CD4-positive, alpha-beta memory T cell (primary cell): ENCODE results near the gene VPS35L. TPM values are rescaled to one million over a fixed set of nuclear protein-coding genes. Genes with fewer than 3 reads are reported as not detected.
A peak's percentile ranks its signal among the peaks of the same experiment; 100 is the strongest.

Experiments
- CTCF ChIA-PET: fragments of 350-600 bp; sonication (Branson Sonifier 250); formaldehyde crosslinking; loops from one replicate; lab custom pipeline; 2021; ENCODE audit warnings: inconsistent platforms; ENCODE audit not compliant: partially characterized antibody; lab: Charles Lee
- POLR2A ChIA-PET: fragments of 350-600 bp; sonication (Branson Sonifier 250); formaldehyde crosslinking; loops from one replicate; lab custom pipeline; 2021; ENCODE audit not compliant: partially characterized antibody; lab: Charles Lee
- DNase-seq, 5 donors: peaks; one replicate each; pipeline versions ENCODE4 v3.0.0 to v3.0.0-alpha.2; 2020 to 2022; ENCODE audit warnings: mixed read lengths in 1 of 5
- H3K27ac ChIP-seq: one replicate; pipeline ENCODE4 v1.7.0; 2013; ENCODE audit warnings: low read depth, low read length
- H3K27me3 ChIP-seq: 2 replicates; pipeline ENCODE4 v1.7.0; 2013; ENCODE audit warnings: mild to moderate bottlenecking, low read length, moderate library complexity; ENCODE audit not compliant: insufficient read depth
- H3K36me3 ChIP-seq: 2 replicates; pipeline ENCODE4 v1.7.0; 2013; ENCODE audit warnings: mild to moderate bottlenecking, low read length, moderate library complexity; ENCODE audit not compliant: insufficient read depth
- H3K4me1 ChIP-seq: 2 replicates; pipeline ENCODE4 v1.7.0; 2013; ENCODE audit warnings: mild to moderate bottlenecking, low read length, moderate library complexity; ENCODE audit not compliant: insufficient read depth
- H3K4me3 ChIP-seq, 2 donors: one replicate each; pipeline ENCODE4 v1.7.0; 2013; ENCODE audit warnings: low read length in 2 of 2, mild to moderate bottlenecking in 1 of 2
- H3K9me3 ChIP-seq, 2 donors: one replicate each; pipeline ENCODE4 v1.7.0; 2013; ENCODE audit warnings: low read length in 2 of 2, control low read depth in 1 of 2; ENCODE audit not compliant: control insufficient read depth in 1 of 2
- H3K27ac Mint-ChIP-seq, 7 donors: one replicate each; pipeline ENCODE4 v1.8.0; 2020 to 2021; ENCODE audit warnings: mixed read lengths in 7 of 7, mild to moderate bottlenecking in 6 of 7, inconsistent platforms in 3 of 7, moderate library complexity in 3 of 7
- H3K27me3 Mint-ChIP-seq, 2 donors: one replicate each; pipeline ENCODE4 v1.8.0; 2020 to 2021; ENCODE audit warnings: mixed read lengths in 2 of 2
- H3K36me3 Mint-ChIP-seq, 2 donors: one replicate each; pipeline ENCODE4 v1.8.0; 2020 to 2021; ENCODE audit warnings: mixed read lengths in 2 of 2, inconsistent platforms in 1 of 2, mild to moderate bottlenecking in 1 of 2
- H3K4me1 Mint-ChIP-seq, 4 donors: one replicate each; pipeline ENCODE4 v1.8.0; 2020 to 2021; ENCODE audit warnings: mixed read lengths in 4 of 4, mild to moderate bottlenecking in 1 of 4
- H3K4me3 Mint-ChIP-seq, 8 donors: one replicate each; pipeline ENCODE4 v1.8.0; 2020 to 2021; ENCODE audit warnings: mixed read lengths in 8 of 8, mild to moderate bottlenecking in 7 of 8, moderate library complexity in 6 of 8, inconsistent platforms in 3 of 8
- H3K9me3 Mint-ChIP-seq, 8 donors: one replicate each; pipeline ENCODE4 v1.8.0; 2020 to 2021; ENCODE audit warnings: mixed read lengths in 8 of 8, mild to moderate bottlenecking in 5 of 8, inconsistent platforms in 3 of 8, moderate library complexity in 1 of 8
- intact Hi-C: fragments of 100-400 bp; cut with micrococcal nuclease; formaldehyde crosslinking; loops from one replicate; pipeline ENCODE4 v1.15.1; 2023
- polyA plus RNA-seq, 2 donors: library from polyadenylated mRNA; unstranded; fragments of 300-500 nt; fragmentation: Illumina TruSeq; gene quantifications; one replicate each; pipeline ENCODE4 v1.2.3, GENCODE V29; 2021
- total RNA-seq, 2 experiments: library from RNA; stranded (reverse); gene quantifications; one replicate each; pipeline ENCODE4 v1.2.3, GENCODE V29; 2021

The VPS35L gene
- total and polyA plus RNA-seq, 4 experiments from 2014 or later, result 42.2 to 52.9 (median 48.6) TPM

GRCh38 chr16:19549673-19550072 lies 5.8 kb upstream of the VPS35L start:
- Mint-ChIP-seq H3K4me1 (peaks cover 0 to 5% (median 1%) of the 10 kb centered on the region in 4 donors), H3K9me3 (no peaks in the 10 kb centered on the region), H3K4me3 (no peak overlapping the region), H3K36me3 (peaks cover 9 to 25% of the 10 kb centered on the region in 2 donors), H3K27me3 (no peaks in the 10 kb centered on the region), H3K27ac (no peak overlapping the region)
- POLR2A ChIA-PET, result no interaction called here
- H3K4me3 ChIP-seq, result no peak overlapping the region
- H3K27ac ChIP-seq, result no peak overlapping the region
- H3K36me3 ChIP-seq, result no peaks in the 10 kb centered on the region
- CTCF ChIA-PET, result interaction anchor here (1.4 kb wide), 1 partner anchor 8 kb away, joined by 4 read pairs; no protein-coding TSS in a partner anchor
- H3K27me3 ChIP-seq, result no peaks in the 10 kb centered on the region
- no peak for DNase-seq
- intact Hi-C loops, result no loop called here
- peaks cover 1% of the 10 kb centered on the region for H3K4me1 ChIP-seq
- H3K9me3 ChIP-seq, result no peaks in the 10 kb centered on the region

- H3K4me3 Mint-ChIP-seq, result peak overlapping the region; percentile 94 to 98 (median 97)
- H3K27me3 Mint-ChIP-seq, result no peaks in the 10 kb centered on the region
- peak overlapping the region; percentile 93 to 98 (median 96) for H3K27ac Mint-ChIP-seq
- H3K27me3 ChIP-seq, result no peaks in the 10 kb centered on the region
- H3K36me3 ChIP-seq, result no peaks in the 10 kb centered on the region
- H3K4me1 Mint-ChIP-seq, result peaks cover 13 to 36% (median 22%) of the 10 kb centered on the region in 4 donors
- H3K9me3 ChIP-seq, result no peaks in the 10 kb centered on the region
- H3K4me3 ChIP-seq, result peak overlapping the region; percentile 87 to 98
- CTCF ChIA-PET, result interaction anchor here (0.6 to 6.1 kb wide), 31 partner anchors 7 to 755 kb away, joined by 3 to 63 read pairs (median 6); partner anchors contain the start of genes ARL6IP1, CCP110, COQ7 and GDE1
- H3K36me3 Mint-ChIP-seq, result peaks cover 0 to 8% of the 10 kb centered on the region in 2 donors
- POLR2A ChIA-PET, result interaction anchor here (1.1 to 4.2 kb wide), 12 partner anchors 8 to 1184 kb away, joined by 3 to 66 read pairs (median 6); partner anchors contain the start of genes CCP110, COQ7, GDE1 and GPRC5B
- DNase-seq, result peak; percentile 11 to 47 (median 20)
- intact Hi-C loops, result loop anchor here (1.0 to 5.0 kb wide), 5 partner anchors 33 to 766 kb away; partner anchors contain the start of genes CCP110, COQ7, IQCK and KNOP1
- peaks cover 12% of the 10 kb centered on the region for H3K4me1 ChIP-seq
- H3K9me3 Mint-ChIP-seq, result no peaks in the 10 kb centered on the region
- H3K27ac ChIP-seq, result peak overlapping the region; percentile 72
These were observed 652 bp downstream of the VPS35L start for GRCh38 chr16:19555938-19556771.

GRCh38 chr16:19559242-19559910 lies 3.9 kb downstream of the VPS35L start:
- peaks cover 0 to 6% (median under 1%) of the 10 kb centered on the region in 8 donors for H3K9me3 Mint-ChIP-seq
- intact Hi-C loops, result loop anchor here (1.0 to 5.0 kb wide), 4 partner anchors 41 to 825 kb away; no protein-coding TSS in a partner anchor
- peaks cover 17 to 46% (median 23%) of the 10 kb centered on the region in 4 donors for H3K4me1 Mint-ChIP-seq
- H3K9me3 ChIP-seq, result no peaks in the 10 kb centered on the region
- peak overlapping the region in 1 of 8 donors; percentile 15 for H3K4me3 Mint-ChIP-seq
- POLR2A ChIA-PET, result no interaction called here
- CTCF ChIA-PET, result interaction anchor here (0.9 to 6.1 kb wide), 8 partner anchors 9 to 743 kb away, joined by 3 to 63 read pairs (median 4); partner anchors contain the start of gene GPRC5B
- no peak overlapping the region for H3K4me3 ChIP-seq
- no peak overlapping the region for H3K27ac ChIP-seq
- no peaks in the 10 kb centered on the region for H3K36me3 ChIP-seq
- no peaks in the 10 kb centered on the region for H3K27me3 Mint-ChIP-seq
- H3K4me1 ChIP-seq, result peaks cover 12% of the 10 kb centered on the region
- H3K27ac Mint-ChIP-seq, result peak overlapping the region in 3 of 7 donors; percentile 16 to 57 (median 24)
- peaks cover 6 to 15% of the 10 kb centered on the region in 2 donors for H3K36me3 Mint-ChIP-seq
- peak in 4 of 5 donors; percentile 46 to 52 (median 48) for DNase-seq
- no peaks in the 10 kb centered on the region for H3K27me3 ChIP-seq

- peaks cover 0 to 6% (median under 1%) of the 10 kb centered on the region in 8 donors for H3K9me3 Mint-ChIP-seq
- Histone ChIP-seq H3K4me1 (peaks cover 7% of the 10 kb centered on the region), H3K27ac (no peak overlapping the region), H3K9me3 (no peaks in the 10 kb centered on the region), H3K36me3 (peaks cover 5% of the 10 kb centered on the region), H3K27me3 (no peaks in the 10 kb centered on the region), H3K4me3 (no peak overlapping the region)
- H3K27me3 Mint-ChIP-seq, result no peaks in the 10 kb centered on the region
- peaks cover 15 to 41% (median 19%) of the 10 kb centered on the region in 4 donors for H3K4me1 Mint-ChIP-seq
- H3K36me3 Mint-ChIP-seq, result peaks cover 6 to 17% of the 10 kb centered on the region in 2 donors
- intact Hi-C loops, result no loop called here
- ChIA-PET POLR2A (no interaction called here), CTCF (interaction anchor here (1.0 to 6.1 kb wide), 5 partner anchors 8 to 742 kb away, joined by 3 to 63 read pairs (median 4); partner anchors contain the start of gene GPRC5B)
- H3K4me3 Mint-ChIP-seq, result no peak overlapping the region
- DNase-seq, result no peak
- H3K27ac Mint-ChIP-seq, result no peak overlapping the region
These were observed 4.6 kb downstream of the VPS35L start for GRCh38 chr16:19560078-19560477.

- H3K27me3 Mint-ChIP-seq, result no peaks in the 10 kb centered on the region
These were observed 7.9 kb downstream of the VPS35L start for GRCh38 chr16:19563377-19563776.

GRCh38 chr16:19566362-19566761 lies 10.9 kb downstream of the VPS35L start:
- Mint-ChIP-seq H3K27ac (peak overlapping the region in 2 of 7 donors; percentile 32 to 53), H3K4me3 (no peak overlapping the region), H3K9me3 (peaks cover 0 to 6% (median under 1%) of the 10 kb centered on the region in 8 donors), H3K36me3 (peaks cover 27 to 46% of the 10 kb centered on the region in 2 donors), H3K4me1 (peaks cover 0 to 13% (median 5%) of the 10 kb centered on the region in 4 donors), H3K27me3 (no peaks in the 10 kb centered on the region)
- ChIA-PET POLR2A (no interaction called here), CTCF (interaction anchor here (0.8 to 1.1 kb wide), 3 partner anchors 9 to 597 kb away, joined by 3 read pairs; partner anchors contain the start of gene VPS35L)
- intact Hi-C loops, result no loop called here
- peaks cover 10% of the 10 kb centered on the region for H3K36me3 ChIP-seq
- no peak overlapping the region for H3K4me3 ChIP-seq
- no peak overlapping the region for H3K27ac ChIP-seq
- no peak for DNase-seq
- no peaks in the 10 kb centered on the region for H3K27me3 ChIP-seq
- no peaks in the 10 kb centered on the region for H3K9me3 ChIP-seq
- no peaks in the 10 kb centered on the region for H3K4me1 ChIP-seq

More at GRCh38 chr16:19563377-19563776, 7.9 kb downstream of the VPS35L start:
- Histone ChIP-seq H3K27ac (no peak overlapping the region), H3K9me3 (no peaks in the 10 kb centered on the region), H3K4me3 (no peak overlapping the region), H3K36me3 (peaks cover 10% of the 10 kb centered on the region), H3K4me1 (no peaks in the 10 kb centered on the region), H3K27me3 (no peaks in the 10 kb centered on the region)
- intact Hi-C loops, result no loop called here
- DNase-seq, result no peak
- H3K4me1 Mint-ChIP-seq, result peaks cover 7 to 13% (median 8%) of the 10 kb centered on the region in 4 donors
- H3K36me3 Mint-ChIP-seq, result peaks cover 17 to 31% of the 10 kb centered on the region in 2 donors
- no peak overlapping the region for H3K4me3 Mint-ChIP-seq
- H3K9me3 Mint-ChIP-seq, result peaks cover 0 to 6% (median under 1%) of the 10 kb centered on the region in 8 donors
- ChIA-PET CTCF (interaction anchor here (0.9 to 1.4 kb wide), 3 partner anchors 8 to 478 kb away, joined by 3 to 8 read pairs (median 4); partner anchors contain the start of gene VPS35L), POLR2A (interaction anchor here (0.9 to 1.9 kb wide), 2 partner anchors 8 to 18 kb away, joined by 3 to 6 read pairs; partner anchors contain the start of gene VPS35L)
- H3K27ac Mint-ChIP-seq, result no peak overlapping the region
